IPS-18c (cell line): Measurements from ENCODE around the gene RIMS1.

Experiments
- H3K4me3 ChIP-seq: 2 replicates; pipeline ENCODE4 v1.7.0; 2013; ENCODE audit warnings: low read depth, mild to moderate bottlenecking, low read length, moderate library complexity; ENCODE audit not compliant: insufficient read depth
- H3K9me3 ChIP-seq: one replicate; pipeline ENCODE4 v1.6.1; 2013; ENCODE audit warnings: mild to moderate bottlenecking, low read length, moderate library complexity; ENCODE audit not compliant: control insufficient read depth, insufficient read depth

RIMS1 gene

GRCh38 chr6:72411872-72412708, 525.7 kb downstream of the RIMS1 start:
- no peaks in the 10 kb centered on the region for H3K9me3 ChIP-seq
- H3K4me3 ChIP-seq, result no peak overlapping the region

- no peak overlapping the region for H3K4me3 ChIP-seq
- H3K9me3 ChIP-seq, result no peaks in the 10 kb centered on the region
These were observed 526.3 kb downstream of the RIMS1 start for GRCh38 chr6:72412709-72413044.

- Histone ChIP-seq H3K4me3 (no peak overlapping the region), H3K9me3 (no peaks in the 10 kb centered on the region)
These were observed 527.5 kb downstream of the RIMS1 start for GRCh38 chr6:72413884-72414283.

- no peak overlapping the region for H3K4me3 ChIP-seq
- H3K9me3 ChIP-seq, result no peaks in the 10 kb centered on the region
These were observed 528.3 kb downstream of the RIMS1 start for GRCh38 chr6:72414657-72415056.

- Histone ChIP-seq H3K4me3 (no peak overlapping the region), H3K9me3 (no peaks in the 10 kb centered on the region)
These were observed 530.6 kb downstream of the RIMS1 start for GRCh38 chr6:72416744-72417465.

- H3K9me3 ChIP-seq, result no peaks in the 10 kb centered on the region
These were observed 531.4 kb downstream of the RIMS1 start for GRCh38 chr6:72417759-72418158.

GRCh38 chr6:72418495-72418894, 532.1 kb downstream of the RIMS1 start:
- no peaks in the 10 kb centered on the region for H3K9me3 ChIP-seq
- H3K4me3 ChIP-seq, result no peak overlapping the region

More at GRCh38 chr6:72417759-72418158, 531.4 kb downstream of the RIMS1 start:
- no peak overlapping the region for H3K4me3 ChIP-seq

GRCh38 chr6:72419966-72420365, 533.6 kb downstream of the RIMS1 start:
- H3K9me3 ChIP-seq, result no peaks in the 10 kb centered on the region
- H3K4me3 ChIP-seq, result no peak overlapping the region

- H3K4me3 ChIP-seq, result no peak overlapping the region
- no peaks in the 10 kb centered on the region for H3K9me3 ChIP-seq
These were observed 534.1 kb downstream of the RIMS1 start for GRCh38 chr6:72420409-72420808.

- Histone ChIP-seq H3K9me3 (no peaks in the 10 kb centered on the region), H3K4me3 (no peak overlapping the region)
These were observed 535.0 kb downstream of the RIMS1 start for GRCh38 chr6:72421387-72421786.

- Histone ChIP-seq H3K4me3 (no peak overlapping the region), H3K9me3 (no peaks in the 10 kb centered on the region)
These were observed 535.8 kb downstream of the RIMS1 start for GRCh38 chr6:72422171-72422570.

GRCh38 chr6:72424476-72424875, 538.1 kb downstream of the RIMS1 start:
- Histone ChIP-seq H3K9me3 (no peaks in the 10 kb centered on the region), H3K4me3 (no peak overlapping the region)

- no peak overlapping the region for H3K4me3 ChIP-seq
- no peaks in the 10 kb centered on the region for H3K9me3 ChIP-seq
These were observed 538.8 kb downstream of the RIMS1 start for GRCh38 chr6:72425003-72425681.

GRCh38 chr6:72440611-72441010, 554.3 kb downstream of the RIMS1 start:
- H3K4me3 ChIP-seq, result no peak overlapping the region

GRCh38 chr6:72446430-72446829, 560.1 kb downstream of the RIMS1 start:
- Histone ChIP-seq H3K9me3 (no peaks in the 10 kb centered on the region), H3K4me3 (no peak overlapping the region)

More at GRCh38 chr6:72440611-72441010, 554.3 kb downstream of the RIMS1 start:
- no peaks in the 10 kb centered on the region for H3K9me3 ChIP-seq
